IPS DF 19.7 (cell line): ENCODE data around the gene RPS6KA2.
"Not testable (repeated sequence)": the region's sequence is repeated elsewhere in the genome, so short reads cannot be mapped to it uniquely, and the experiment has no call there.

Experiments used
- DNase-seq: peaks from one replicate; pipeline ENCODE4 v3.0.0-alpha.2; 2013; ENCODE audit warnings: low read depth, low spot score

The RPS6KA2 gene

DNA sequence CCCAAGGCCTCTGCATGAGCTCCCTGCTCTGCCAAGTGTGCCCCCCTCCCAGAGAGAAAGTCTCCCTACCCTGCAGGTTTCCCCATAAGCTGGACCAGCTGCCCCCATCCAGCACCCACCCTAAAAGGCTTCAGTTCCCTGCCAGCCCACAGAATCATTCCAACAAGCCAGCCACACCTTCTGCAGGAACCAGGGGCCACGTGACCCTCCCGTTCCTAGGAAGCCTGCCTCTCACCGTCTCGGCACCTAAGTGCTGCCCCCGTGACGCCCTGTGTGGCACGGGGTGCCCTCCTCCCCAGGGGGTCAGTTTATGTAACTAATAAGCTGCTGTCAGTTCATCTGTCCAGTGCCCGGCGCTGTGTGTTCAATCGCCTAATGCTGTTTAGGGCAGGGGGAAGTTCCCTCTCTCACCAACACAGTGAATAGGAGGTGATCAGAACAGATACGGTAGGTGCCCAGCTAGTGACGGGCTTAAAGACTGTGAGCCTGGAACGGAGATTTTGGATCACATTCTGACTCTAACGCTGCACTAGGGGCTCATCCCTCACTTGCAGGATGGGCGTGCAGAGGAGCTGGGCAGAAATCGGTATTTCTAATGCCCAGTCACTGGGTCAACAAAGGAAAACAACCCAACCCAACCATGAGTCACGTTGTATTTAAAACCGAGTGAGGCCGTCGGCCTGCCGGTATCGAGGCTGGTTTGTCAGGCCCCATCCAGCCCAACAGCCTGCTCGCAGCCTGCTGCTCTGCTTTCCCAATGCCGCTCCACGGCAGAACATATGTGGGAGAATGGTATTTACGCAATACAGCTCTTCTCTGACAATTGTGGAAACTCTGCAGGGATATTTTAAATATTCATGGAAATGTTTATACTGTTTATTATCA lies 96.6 kb downstream of the RPS6KA2 start:
- DNase-seq: no peak

GRCh38 chr6:166529586-166529985 lies 97.5 kb downstream of the RPS6KA2 start:
- no peak for DNase-seq

GRCh38 chr6:166529058-166529457 lies 98.0 kb downstream of the RPS6KA2 start:
- not testable (repeated sequence) for DNase-seq

- no peak for DNase-seq
Observed at GRCh38 chr6:166527849-166528248, 99.2 kb downstream of the RPS6KA2 start.

DNA sequence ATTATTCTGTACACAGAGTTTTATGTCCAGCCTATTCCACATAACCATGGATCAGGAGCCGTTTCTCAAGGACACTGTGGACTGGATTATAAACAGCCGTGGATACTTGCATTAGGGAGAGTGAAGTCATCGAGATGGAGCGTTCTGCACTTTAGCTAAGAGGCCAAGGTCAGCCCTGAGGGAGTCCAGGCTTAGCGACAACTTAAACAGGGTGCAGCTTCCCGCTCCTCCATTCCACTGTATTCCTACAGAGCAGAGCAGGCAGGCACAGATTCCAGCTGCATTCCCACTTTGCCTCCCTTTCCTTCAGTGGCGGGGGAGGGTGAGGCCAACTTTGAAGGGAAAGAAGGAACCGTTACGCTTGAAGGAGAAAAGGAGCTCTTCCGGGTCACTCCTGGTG lies 100.1 kb downstream of the RPS6KA2 start:
- no peak for DNase-seq

DNA sequence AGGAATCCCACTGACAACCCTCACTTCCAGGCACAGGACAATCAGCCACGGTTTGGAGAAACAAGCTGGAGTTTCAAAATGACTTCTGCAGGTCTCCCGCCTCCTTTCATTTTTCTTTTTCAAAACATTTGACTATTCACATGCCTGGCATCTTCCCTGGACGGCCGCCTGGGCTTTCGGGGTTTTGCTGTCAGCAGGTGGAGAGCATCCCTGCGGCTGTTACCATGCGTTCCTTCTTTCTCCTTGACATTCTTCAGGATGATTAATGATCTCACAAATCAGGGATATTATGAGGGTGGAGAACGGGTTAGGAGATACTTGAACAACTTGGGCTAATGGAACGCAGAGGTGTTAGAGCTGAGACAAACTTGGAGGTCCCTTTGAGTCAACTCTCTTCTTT lies 101.5 kb downstream of the RPS6KA2 start:
- DNase-seq: no peak

GRCh38 chr6:166523782-166524559 lies 103.1 kb downstream of the RPS6KA2 start:
- DNase-seq: no peak

- DNase-seq: no peak
Observed at GRCh38 chr6:166520905-166521834, 105.9 kb downstream of the RPS6KA2 start.

DNA sequence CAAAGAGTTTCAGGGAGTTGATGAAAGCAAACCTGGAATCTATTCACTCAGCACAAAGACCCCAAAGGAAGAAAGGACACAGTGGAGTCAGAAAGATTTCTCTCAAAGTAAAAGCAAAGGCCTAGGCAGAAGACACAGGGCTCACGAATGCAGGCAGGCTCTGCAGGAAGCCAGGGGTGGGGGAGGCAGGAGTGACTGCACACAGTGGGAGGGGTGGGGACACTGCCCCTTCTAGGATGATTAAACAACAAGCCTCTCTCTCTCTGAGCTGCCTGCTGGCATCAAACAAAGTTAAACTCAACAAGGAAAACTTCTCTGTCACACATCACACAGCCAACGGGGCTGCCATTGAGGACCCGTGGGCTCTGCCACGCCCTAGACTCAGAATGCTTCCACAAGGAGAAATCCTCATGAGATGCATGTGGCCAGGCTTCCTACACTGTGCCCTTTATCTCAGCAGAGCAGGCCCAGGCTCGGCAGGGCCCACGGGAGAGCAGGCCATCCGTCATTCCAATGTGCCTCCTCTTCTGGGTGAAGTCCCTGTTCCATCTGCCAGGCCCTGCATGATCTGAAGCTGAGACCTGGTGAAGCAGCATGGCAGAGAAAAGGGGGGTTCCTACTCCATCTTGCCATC lies 110.7 kb downstream of the RPS6KA2 start:
- no peak for DNase-seq

DNA sequence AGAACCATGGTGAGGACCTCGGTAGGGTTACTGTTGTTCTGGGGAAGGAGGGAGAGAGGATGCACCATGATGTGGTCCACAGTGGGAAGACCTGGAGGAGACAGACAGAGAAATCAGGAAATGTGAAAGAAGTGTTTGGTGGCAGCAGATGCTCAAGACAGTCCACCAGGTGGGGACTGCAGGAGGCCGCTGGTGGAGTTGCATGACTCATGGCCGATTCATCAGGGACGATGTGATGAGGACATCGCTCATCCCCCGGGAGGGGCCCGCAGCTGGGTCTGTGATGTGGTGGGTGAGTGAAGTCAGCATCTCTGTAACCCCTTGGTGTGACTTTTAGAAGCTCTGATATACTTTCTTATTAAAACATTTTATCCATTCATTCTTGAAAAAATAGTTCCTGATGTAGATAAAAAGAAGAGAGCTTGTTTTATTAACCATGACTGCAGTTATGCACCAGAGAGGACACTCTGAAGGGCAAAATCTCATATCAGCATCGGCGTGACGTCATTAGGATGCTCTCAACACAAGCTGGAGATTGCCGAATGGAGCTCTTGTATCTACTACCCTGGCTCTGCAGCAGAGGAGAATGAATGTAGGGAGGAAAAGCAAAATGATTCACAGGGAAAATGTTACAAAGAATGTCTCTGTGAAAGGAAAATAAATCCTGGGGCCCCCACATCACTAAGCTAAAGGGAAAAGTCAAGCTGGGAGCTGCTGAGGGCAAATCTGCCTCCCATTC lies 111.8 kb downstream of the RPS6KA2 start:
- DNase-seq: no peak

- DNase-seq: peak; percentile 12
Observed at GRCh38 chr6:166514196-166514595, 112.9 kb downstream of the RPS6KA2 start.

DNA sequence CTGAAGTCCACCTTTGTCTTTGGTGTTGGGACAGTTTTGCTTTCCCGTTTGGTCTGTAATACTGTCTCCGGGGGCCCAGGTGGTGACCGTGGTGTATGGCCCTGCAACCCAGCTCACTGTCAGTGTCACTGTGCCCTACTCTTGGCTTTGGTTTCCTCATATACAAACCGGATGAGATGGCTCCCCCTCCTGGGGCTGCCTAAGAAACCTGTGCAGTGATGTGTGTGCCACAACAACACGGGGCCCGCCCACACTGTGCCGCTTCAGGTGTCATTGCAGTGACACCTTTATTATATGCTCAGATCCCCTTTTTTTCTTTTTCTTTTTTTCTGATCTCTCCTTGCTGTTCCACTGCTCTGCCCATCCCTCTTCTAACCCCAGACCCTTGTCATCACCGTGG lies 114.5 kb downstream of the RPS6KA2 start:
- no peak for DNase-seq

DNA sequence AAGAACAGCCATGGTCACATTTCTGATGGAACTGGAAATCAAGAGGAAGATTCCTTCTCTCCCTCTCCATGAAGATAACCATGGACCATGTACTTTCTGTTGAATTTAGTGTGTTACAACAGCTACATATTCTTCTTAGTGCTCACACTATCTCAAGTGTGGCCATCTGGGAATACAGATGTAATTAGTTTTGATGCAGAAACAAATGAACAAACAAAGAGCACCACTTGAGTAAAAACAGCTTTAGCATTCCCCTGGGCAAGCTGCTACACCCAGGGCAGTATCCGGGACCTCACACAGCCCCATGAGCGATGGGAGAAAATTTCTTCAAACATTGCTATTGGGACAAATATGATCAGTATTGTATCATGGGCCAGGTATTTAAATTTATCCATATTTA lies 115.7 kb downstream of the RPS6KA2 start:
- no peak for DNase-seq

- DNase-seq: no peak
Observed at GRCh38 chr6:166509193-166509592, 117.9 kb downstream of the RPS6KA2 start.

DNA sequence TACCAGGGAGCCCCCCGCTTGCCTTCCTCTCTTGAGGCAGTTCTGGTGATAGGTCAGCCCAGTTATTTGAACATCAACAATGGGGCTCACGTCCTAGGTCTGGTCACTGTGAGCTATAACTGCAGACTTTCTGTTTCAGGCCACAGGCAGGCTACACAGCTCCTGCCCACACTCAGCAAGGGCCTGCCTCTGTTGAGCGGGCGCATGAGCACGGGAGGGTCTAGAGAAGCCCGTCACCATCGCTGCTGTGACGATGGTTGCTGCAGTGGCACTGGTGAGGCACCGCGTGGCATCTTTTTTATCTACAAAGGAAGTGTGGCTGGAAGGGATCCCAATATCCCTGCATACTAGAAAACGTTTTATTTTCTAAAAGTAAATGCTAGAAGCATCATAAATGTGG lies 118.3 kb downstream of the RPS6KA2 start:
- no peak for DNase-seq

DNA sequence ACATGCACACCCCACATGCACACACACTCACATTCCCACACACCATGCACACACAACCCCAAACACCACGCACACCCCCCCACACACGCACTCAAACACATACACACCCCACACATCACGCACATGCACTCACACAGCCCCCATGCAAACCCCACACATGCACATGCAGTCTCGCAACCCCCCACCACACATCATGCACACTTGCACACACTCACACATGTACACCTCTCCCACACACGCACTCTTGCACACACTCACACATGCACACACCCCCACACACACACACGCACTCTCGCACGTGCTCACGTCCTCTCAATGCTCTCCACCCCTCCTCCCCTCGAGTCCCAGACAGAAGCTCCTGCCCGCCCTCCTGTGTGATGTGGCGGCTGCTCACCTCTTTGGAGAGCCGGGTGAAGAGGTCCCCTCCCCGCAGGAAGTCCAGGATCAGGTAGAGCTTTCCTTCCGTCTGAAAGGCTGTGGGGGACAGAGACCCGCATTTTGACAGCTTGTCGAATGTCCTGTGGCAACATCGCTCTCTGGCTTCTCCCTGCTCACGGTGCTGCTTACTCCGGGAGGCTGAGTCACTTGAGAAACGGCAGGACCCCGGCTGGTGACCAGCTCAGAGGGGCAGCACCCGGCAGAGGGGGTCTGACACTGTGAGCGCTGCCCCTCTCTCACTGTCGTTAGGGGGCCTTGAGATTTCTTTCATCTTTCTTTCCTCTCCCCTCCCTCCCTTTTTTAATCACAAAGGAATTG lies 119.1 kb downstream of the RPS6KA2 start:
- DNase-seq: no peak

DNA sequence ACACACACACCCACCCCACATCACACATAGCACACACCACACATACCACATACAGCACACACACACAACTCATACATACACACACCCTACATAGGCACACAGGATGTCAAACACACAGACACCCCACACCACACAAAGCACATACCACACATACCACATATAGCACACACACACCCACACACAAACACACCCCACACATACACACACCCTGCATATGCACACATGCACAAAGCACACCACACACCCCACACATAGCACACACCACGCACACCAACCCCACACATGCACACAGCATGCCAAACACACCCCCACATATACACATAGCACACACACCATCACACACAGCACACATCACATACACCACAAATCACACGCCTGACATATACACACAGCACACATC lies 119.7 kb downstream of the RPS6KA2 start:
- no peak for DNase-seq

GRCh38 chr6:166505133-166505905 lies 121.7 kb downstream of the RPS6KA2 start:
- no peak for DNase-seq

DNA sequence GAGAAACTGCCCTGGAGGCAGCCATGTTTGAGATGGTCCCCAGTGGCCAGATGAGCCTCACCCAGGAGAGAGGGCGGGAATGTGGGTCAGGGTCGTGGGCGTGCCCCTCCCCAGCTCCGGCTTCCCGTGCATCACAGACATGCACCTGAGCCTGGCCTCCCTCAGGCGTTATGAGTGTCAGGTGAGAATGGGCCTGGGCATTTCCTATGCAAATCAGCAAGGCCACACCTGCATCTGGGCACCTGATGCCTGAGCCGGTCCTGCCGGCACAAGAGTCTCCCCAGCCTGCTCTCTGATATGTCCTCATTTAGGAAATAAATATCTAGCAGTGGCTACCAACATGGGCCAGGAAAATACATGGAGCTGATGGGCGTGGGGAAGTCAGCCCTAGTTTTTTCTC lies 123.0 kb downstream of the RPS6KA2 start:
- no peak for DNase-seq
